ENCODE data around the gene APEX1. TPM values are rescaled to one million over a fixed set of nuclear protein-coding genes. Genes with fewer than 3 reads are reported as not detected.
A peak's percentile ranks its signal among the peaks of the same experiment; 100 is the strongest.

Gene APEX1
- total RNA-seq, 1 donor from 2014 or later: 21.5 TPM

DNA sequence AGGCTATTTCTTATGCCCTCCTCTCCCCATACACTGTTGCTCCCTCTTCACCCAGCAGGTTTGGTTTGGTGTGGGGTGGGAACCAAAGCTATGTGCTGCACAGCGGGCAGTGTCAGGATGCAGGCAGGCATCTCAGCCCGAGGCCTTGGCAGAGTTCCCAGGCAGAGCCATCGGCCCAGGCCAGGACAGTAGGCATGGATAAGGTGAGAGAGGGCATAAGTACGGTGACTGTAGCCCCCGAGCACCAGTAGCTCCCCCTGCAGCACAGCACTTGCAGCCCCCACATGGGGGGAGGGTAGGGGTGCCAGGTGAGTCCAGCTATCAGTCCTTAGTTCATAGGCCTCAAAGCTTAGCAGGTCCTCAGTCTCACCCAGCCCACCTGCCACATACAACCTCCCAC is 26.2 kb upstream of the APEX1 start:
- H3K9me3 ChIP-seq: no peaks in the 10 kb centered on the region
- no peak overlapping the region for H3K4me3 ChIP-seq
- no peak overlapping the region for H3K27ac ChIP-seq
- DNase-seq (ENCODE audit: low spot score in 2 of 2): no peak
- H3K4me1 ChIP-seq: no peaks in the 10 kb centered on the region
- TF ChIP-seq, protein P1, sequence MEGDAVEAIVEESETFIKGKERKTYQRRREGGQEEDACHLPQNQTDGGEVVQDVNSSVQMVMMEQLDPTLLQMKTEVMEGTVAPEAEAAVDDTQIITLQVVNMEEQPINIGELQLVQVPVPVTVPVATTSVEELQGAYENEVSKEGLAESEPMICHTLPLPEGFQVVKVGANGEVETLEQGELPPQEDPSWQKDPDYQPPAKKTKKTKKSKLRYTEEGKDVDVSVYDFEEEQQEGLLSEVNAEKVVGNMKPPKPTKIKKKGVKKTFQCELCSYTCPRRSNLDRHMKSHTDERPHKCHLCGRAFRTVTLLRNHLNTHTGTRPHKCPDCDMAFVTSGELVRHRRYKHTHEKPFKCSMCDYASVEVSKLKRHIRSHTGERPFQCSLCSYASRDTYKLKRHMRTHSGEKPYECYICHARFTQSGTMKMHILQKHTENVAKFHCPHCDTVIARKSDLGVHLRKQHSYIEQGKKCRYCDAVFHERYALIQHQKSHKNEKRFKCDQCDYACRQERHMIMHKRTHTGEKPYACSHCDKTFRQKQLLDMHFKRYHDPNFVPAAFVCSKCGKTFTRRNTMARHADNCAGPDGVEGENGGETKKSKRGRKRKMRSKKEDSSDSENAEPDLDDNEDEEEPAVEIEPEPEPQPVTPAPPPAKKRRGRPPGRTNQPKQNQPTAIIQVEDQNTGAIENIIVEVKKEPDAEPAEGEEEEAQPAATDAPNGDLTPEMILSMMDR (IDR thresholded peaks at IDR 0.05): no peak
- H3K36me3 ChIP-seq: no peaks in the 10 kb centered on the region
- intact Hi-C loops (cut with DNase I): no loop called here
- no peaks in the 10 kb centered on the region for H3K27me3 ChIP-seq

DNA sequence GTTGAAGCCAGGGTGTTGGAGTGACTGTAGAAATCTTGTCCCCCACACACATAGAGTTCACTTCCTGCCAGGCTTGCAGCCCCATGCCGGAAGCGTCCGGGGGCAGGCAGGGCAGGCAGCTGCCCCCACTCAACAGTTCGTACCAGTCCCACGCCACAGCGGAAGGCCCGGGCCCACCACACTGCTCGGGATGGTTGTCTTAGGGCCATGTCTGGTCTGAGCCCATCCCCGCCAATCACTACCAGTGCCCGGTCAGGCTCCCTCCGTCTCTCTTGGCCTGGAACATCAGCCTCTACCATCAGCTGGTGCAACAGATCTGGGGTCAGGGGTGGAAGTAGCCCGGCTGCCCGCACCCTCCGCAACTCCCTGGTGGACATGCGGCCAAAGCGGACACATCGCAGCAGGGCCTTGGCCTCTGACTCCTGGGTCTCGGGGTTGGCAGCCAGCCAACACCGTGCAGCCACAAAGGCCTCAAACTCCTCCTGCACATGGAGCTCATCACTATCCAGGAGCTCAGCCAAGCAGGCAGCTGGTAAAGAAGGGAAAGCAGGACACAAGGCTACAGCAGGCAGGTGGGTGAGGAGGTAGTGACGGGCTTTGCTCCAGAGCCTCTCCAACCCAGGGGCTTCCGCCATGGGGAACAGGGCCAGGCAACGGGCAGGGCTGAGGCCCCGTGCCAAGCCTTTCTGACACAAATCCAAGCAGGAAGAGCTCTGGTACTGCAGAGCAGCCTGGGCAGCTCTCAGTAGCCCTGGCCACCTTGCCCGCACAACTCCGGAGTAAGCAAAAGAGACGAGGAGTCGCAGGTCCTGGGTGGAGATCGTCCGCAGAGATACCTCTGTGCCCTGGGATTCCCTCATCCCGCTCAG is 25.0 kb upstream of the APEX1 start:
- TF ChIP-seq, protein P1 (IDR thresholded peaks at IDR 0.05): no peak
- no peak overlapping the region for H3K27ac ChIP-seq
- H3K9me3 ChIP-seq: no peaks in the 10 kb centered on the region
- intact Hi-C loops (cut with DNase I): no loop called here
- no peaks in the 10 kb centered on the region for H3K27me3 ChIP-seq
- no peak overlapping the region for H3K4me3 ChIP-seq
- no peaks in the 10 kb centered on the region for H3K36me3 ChIP-seq
- no peak for DNase-seq (ENCODE audit: low spot score in 2 of 2)
- H3K4me1 ChIP-seq: peaks cover 0 to 1% of the 10 kb centered on the region in 2 donors

DNA sequence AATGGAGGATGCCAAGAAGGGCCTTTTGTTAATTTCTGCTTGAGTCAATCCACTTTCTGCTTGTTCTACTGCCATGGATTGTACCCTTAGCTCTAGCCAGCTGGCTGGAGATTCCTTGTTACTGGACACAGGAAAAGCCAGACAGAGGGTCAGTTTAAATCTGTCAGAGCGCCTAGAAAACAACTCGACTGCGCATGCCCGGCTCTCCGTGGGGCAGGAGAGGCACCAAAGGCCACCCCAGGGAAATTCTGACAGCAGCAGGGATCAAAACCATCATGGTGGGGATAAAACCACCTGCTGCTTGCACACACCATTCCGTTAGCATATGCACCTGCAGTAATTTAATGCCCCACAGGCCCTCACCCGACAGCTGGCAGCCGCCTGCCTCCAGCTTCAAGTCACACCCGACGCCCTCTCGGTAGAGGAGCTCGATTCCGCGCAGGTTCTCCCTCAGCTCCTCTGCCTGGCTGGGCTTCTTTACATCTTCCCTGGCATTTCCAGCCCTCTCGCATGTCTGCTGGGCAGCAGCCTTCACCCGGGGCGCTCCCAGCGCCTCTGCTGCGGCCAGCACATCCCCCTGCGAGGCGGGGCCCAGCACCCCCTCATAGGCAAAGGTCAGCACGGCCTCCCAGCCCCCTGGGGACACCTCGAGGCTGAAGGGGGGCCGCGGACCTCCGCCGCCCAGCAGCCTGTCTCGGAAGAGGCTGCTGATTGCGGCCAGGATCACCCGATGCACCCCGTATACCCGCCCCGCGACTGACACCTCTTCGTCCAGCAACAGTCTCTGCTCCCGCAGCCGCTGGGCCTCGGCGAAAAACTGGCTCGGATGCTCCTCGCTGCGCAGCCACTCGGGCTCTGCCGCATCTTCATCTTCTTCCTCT is 20.1 kb upstream of the APEX1 start:
- peak overlapping the region; percentile 31 to 56 for H3K4me3 ChIP-seq
- intact Hi-C loops (cut with DNase I): no loop called here
- H3K9me3 ChIP-seq: no peaks in the 10 kb centered on the region
- H3K36me3 ChIP-seq: no peaks in the 10 kb centered on the region
- DNase-seq (ENCODE audit: low spot score in 2 of 2): peak in 1 of 2 donors; percentile 74
- peaks cover 5% of the 10 kb centered on the region in 2 donors for H3K4me1 ChIP-seq
- TF ChIP-seq, protein P1 (IDR thresholded peaks at IDR 0.05): no peak
- H3K27me3 ChIP-seq: no peaks in the 10 kb centered on the region
- peak overlapping the region; percentile 2 to 42 for H3K27ac ChIP-seq

DNA sequence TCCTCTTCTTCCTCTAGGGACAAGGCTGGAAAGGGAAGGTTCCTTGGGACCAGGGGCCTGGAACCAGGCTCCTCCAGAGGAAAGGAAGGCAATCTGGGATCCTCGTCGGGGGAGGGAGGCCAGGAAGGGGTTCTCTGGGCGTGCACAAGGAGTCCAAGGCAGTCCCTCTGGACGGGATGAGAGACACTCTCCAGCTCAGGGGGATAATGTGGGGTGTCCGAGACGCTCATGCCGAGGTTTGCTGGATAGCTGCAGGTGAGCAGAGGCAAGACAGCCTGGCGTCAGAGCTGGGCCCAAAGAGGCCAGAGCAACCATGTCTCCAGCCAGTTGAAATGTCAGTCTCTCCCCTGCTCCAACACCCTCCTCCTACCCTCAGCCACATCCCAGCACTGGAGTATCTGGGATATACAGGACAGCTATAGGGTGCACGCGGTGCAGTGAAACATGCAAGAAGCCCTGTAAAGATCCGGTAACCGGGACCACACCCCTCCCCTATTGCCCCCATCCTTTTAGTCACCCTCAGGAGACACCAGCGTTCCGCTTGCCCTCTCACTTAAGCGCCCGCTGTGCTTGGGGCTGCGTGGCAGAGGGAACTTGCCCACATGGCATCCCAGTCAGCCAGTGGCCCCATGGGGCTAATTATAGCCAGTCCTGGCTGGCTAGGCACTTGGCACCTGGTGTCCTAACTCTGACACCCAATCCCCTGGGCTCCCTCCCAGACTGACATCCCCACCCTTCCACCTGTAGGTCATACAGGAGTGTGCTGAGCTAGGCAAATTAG is 19.3 kb upstream of the APEX1 start, which contains the start of gene KLHL33:
TSS of gene KLHL33 (minus strand) at position 585 of the 781 bp plus-strand sequence. CDS start at position 230, 355 bp downstream.
- no peaks in the 10 kb centered on the region for H3K27me3 ChIP-seq
- peak within 1 kb of the TSS; percentile 31 to 56 for H3K4me3 ChIP-seq
- H3K9me3 ChIP-seq: no peaks in the 10 kb centered on the region
- intact Hi-C loops (cut with DNase I): no loop called here
- no peaks in the 10 kb centered on the region for H3K36me3 ChIP-seq
- no peak for DNase-seq (ENCODE audit: low spot score in 2 of 2)
- H3K27ac ChIP-seq: peak within 1 kb of the TSS in 1 of 2 donors; percentile 2
- H3K4me1 ChIP-seq: peaks cover 5% of the 10 kb centered on the region in 2 donors
- TF ChIP-seq, protein P1 (IDR thresholded peaks at IDR 0.05): no peak

DNA sequence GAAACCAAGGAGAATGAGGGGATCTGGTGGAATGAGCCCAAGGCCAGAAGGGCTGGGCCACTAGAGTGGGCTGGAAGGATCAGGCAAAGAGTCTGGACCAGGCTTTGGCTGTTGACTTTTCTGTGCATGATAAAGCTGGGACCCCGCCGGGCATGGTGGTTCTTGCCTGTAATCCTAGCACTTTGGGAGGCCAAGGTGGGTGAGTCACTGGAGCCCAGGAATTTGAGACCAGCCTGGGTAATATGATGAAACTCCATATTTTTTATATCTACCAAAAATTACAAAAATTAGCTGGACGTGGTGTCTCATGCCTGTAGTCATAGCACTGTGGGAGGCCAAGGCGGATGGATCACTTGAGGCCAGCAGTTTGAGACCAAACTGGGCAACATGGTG is 18.7 kb upstream of the APEX1 start:
- H3K4me1 ChIP-seq: peaks cover 5% of the 10 kb centered on the region in 2 donors
- no peak for DNase-seq (ENCODE audit: low spot score in 2 of 2)
- no peaks in the 10 kb centered on the region for H3K9me3 ChIP-seq
- H3K27ac ChIP-seq: no peak overlapping the region
- intact Hi-C loops (cut with DNase I): no loop called here
- TF ChIP-seq, protein P1 (IDR thresholded peaks at IDR 0.05): no peak
- no peaks in the 10 kb centered on the region for H3K27me3 ChIP-seq
- no peak overlapping the region for H3K4me3 ChIP-seq
- no peaks in the 10 kb centered on the region for H3K36me3 ChIP-seq
